GM21717 (cell line): ENCODE data around the gene EYA3.

Experiments
- ATAC-seq: cut with Tn5 transposase; IDR thresholded peaks from one replicate; pipeline ENCODE4 v1.9.1; 2021; ENCODE audit warnings: mild to moderate bottlenecking, moderate library complexity; ENCODE audit not compliant: unreplicated experiment

Gene EYA3

DNA sequence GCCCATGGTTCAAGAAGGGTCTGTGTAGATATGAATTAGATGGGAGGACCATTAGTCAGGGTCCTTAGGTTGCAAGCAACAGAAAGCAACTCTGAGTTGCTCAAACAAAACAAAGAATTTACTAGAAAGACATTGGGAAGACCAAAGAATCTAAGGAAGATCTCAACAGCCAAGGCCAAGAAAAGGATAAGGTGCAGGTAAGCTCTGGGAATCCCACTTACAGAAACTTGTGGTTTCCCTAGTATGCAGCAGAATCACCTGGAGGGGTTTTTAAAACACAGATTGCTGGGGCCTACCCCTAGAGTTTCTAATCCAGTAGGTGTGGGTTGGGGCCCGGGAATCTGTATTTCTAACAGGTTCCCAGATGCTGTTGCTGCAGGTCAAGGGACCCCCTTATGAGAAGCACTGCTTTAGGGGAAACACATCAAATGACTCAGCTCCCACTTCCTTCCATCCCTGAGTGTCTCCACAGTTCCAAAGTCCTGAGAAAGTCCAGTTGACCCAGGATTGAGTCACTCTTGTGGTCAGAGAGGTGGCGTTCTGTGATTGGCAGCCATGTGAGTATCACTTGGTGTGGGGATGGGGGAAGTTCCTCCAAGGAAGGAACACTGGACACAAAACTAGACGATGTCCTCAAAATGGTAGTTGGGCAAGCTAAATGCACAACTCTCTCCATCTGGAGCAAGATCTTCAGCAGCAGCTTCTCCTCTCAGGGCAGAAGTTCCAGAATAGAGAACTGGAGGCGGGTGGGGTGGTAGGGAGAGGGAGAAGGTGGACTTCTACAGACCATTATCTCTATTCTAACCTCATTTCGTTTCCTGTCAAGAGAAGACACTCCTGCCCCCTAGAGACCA is 24.2 kb upstream of the EYA3 start:
- no peak for ATAC-seq

DNA sequence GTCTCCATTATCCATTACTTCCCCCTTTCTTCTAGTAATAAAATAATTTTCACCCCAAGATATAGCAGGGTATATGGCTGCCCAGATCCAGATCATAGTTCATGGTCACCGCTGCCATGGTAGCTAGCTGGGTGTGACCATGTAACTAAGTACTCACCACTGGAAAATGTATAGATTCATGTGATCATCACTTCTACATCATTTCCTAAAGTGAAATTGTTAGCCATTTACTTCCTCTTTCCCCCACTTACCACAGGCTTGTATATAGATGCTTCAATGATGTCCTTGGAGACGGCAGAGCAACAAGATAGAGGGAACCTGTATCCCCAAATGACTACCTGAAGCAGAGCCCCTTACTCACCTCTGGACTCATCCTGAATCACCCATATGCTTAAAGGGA is 22.7 kb upstream of the EYA3 start:
- no peak for ATAC-seq

DNA sequence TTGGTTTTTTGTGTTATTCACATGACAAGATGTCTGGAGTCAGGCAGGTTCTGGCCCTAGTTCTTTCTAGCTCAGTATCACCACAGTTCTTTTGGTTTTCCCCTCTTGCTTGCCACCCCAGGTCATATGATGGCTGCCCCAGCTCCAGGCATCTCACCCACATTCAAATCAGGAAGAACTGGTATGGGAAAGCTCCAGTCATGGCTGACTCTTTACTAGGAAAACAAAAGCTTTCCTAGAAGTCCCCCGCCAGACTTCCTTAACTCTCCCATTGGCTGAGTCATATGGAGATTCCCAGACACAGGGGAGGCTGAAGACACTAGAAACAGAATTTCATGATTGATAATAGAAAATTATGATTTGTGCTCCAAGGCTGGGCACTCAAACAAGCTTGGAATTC is 22.1 kb upstream of the EYA3 start:
- no peak for ATAC-seq

DNA sequence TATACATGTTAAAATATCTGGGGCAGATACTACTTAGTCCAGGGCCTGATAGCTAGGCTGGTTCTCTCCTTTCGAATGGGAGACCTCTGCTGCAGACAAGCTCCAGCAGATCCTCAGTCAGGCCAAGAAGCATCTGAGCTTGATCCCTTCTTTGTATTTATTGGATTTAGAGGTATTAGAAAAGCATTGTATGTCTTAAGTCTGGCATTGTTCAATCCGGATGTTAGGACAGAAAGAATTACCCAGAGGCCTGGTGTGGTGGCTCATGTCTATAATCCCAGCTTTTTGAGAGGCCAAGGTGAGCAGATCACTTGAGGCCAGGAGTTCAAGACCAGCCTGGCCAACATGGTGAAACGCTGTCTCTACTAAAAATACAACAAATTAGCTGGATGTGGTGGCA is 21.2 kb upstream of the EYA3 start:
- no peak for ATAC-seq

DNA sequence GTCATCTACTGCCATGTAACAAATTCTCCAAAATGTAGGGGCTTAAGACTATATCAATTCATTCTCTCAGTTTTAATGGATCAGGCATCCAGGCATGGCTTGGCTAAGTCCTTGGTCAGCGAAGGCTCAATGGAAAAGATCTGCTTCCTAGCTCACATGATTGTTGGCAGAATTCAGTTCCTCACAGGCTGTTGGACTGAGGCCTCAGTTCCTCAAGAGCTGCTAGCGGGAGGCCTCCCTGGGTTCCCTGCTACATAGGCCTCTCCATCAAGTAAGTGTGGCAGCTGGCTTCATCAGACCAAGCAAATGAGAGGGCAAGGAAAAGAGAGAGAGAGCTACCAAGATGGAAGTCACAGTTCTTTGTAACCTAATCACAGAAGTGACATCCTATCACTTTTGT is 19.6 kb upstream of the EYA3 start:
- no peak for ATAC-seq

DNA sequence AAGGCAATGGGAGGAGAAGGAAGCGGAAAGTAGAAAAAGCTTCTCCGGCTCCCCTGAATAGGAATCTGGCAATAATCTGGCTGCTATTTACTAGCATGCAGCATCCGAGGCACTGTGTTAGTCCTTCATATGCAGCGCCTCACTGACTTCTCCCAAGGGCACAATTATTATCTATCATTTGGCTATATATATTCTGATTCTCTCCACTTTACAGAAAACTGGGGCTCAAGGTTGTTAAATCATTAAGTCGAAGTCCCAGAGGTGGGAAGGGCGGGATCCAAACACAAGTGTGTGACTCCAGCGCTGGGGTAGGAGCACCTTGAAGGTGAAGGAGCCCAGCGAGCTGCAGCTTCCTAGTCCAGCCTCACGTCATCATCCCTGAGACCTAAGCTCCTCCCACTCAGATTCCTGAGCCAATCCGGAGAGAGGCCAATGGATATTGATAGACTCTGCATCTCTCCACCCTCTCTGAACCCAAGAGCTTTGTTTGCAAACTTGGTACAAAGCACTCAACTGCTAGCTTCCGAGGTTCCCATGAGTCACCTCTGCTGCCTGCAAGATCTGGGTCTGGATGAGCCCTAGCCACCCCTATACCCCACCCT is 16.6 kb upstream of the EYA3 start:
- ATAC-seq = no peak

DNA sequence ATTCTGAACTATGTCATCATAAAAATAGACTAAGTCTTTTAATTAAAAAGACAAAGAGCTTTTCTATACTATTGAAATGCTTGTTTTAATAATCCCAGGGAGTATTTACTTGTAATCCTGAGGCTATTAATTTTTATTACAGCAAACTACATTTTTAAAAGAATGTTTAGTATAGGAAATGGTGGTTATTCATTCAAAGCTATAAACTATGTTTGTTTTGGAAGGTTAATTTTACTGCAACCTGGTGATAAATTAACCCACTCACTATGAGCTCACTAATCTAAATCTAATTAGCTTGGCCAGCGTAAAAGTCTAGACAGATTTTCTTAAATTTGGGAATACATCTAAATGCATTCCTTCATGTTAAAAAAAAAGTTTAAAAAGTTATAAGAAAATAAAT is 13.8 kb upstream of the EYA3 start:
- no peak for ATAC-seq

DNA sequence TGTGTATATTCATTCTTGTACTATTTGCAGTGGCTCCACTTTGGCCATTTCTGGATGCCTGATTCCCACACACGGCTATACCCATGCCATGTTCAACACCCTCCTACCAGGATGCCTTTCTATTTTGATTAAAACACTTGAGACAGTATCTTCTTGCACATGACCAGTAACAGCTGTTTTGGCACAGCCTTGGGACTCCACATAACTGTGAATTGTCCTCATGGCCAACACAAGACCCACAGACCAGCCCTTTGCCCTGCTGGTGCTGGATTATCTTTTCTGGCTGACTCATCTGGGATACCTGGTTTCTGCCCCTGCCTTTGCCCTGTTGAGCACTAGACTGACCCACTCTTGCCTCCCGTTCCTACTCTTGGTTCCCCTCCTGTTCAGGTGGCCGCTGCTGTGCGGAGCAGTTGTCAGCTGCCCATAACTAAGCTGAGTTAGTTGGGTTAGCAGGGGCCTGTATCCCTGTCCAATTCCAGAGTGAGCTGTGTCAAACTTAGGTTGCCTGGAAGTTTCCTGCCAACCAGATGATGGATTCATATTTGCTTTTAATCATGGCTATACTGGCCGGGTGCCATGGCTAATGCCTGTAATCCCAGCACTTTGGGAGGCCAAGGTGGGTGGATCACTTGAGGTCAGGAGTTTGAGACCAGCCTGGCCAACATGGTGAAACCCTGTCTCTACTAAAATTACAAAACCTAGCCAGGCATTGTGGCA is 10.8 kb upstream of the EYA3 start:
- no peak for ATAC-seq

DNA sequence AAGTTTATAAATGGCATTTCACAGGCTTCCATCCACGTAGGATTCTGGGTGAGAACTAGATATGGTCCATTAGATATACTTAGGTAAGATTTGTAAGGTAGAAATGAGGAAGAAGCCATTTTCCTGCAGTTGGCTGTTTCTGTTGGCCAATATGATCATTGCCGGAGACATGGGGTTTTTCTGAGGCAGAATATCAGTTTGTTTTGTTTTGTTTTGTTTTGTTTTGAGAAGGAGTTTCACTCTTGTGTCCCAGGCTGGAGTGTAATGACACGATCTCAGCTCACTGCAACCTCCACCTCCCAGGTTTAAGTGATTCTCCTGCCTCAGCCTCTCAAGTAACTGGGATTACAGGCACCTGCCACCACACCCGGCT is 8.7 kb upstream of the EYA3 start:
- ATAC-seq = no peak

DNA sequence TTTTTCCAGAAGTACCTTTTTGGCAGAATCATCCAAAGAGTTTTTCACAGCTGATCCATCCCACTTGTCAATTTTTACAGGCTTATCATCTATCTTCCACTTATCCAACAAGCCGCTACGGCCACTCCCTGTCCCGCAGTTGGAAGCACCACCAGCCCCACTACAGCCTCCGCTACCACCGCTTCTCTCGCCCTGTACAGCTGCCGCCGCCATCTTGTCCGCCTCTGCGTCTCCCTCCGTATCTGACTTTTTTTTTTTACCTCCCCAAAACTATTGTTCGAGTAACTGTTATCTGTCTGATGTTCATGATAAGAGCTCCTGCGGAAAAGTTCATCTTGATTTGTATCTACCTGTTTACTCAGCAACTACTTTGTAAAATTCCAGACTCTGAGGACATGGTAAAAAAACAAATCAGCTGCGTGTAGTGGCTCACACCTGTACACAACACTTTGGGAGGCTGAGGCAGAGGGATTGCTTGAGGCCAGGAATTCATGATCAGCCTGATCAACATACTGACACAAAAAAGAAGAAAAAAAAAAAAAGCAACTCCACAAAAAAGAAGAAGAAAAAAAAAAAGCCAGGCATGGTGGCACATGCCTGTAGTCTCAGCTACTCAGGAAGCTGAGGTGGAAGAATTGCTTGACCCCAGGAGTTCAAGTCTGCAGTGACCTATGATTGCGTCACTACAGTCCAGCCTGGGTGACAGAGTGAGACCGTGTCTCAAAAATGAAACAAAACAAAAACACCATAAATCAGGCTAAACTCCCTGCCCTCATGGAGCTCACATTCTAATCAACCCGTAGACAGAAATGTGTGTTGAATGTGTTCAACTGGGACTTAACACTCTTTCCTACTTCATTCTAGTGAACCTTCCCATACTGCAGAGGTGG is 8.0 kb upstream of the EYA3 start:
- no peak for ATAC-seq

DNA sequence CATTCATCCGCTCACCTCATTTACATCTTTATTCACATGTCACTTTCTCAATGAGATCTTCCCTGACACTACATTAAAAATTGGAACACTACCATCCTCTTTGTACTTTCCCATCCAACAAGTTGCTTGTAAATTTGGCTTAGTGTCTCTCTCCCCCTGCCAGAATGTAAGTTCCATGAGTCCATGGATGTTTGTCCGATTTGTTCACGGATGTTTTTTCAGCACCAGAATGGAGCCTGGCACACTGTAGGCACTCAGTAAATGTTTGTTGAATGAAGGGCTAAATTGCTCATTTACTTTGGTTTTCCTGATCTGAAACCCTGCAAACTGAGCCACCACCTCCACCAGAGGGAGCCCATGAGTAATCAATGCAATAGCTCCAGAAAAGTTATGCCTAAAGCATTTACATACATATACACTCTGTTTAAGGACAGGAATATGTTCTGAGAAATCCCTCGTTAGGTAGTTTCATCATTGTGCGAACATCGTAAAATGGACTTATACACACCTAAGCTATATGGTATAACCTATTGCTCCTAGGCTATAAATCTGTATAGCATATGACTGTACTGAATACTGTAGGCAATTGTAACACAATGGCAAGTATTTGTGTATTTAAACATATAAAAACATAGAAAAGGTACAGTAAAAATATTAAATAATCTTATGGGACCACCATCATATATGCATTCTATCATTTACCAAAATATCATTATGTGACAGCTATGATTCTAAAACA is 2.8 kb upstream of the EYA3 start:
- no peak for ATAC-seq

DNA sequence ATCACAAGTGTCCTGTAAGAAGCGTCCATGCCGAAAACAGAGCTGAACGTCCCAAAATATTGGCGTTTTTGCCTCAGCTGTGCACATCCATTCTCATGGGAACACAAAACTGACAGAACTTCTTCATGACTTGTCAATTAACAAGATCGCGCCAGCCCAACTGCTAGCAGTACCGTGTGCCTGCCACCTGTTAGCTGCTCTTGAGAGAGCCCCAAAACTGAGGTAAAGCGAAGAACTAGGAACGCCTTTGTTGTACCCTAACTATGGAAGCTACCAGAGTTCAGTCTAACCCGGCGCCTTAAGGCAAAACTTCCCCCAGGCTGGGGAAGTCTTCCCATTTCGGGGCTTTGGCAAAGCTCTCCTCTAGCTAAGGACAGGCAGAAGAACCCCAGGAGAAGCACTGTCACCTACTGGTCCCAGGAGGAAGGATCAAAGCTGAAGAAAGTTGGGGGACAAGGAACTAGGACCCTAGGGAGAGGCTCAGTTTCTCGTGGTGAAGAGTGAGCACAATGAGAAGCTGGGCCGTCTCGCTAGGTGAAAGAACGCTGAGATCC is 719 bp downstream of the EYA3 start:
- no peak for ATAC-seq

DNA sequence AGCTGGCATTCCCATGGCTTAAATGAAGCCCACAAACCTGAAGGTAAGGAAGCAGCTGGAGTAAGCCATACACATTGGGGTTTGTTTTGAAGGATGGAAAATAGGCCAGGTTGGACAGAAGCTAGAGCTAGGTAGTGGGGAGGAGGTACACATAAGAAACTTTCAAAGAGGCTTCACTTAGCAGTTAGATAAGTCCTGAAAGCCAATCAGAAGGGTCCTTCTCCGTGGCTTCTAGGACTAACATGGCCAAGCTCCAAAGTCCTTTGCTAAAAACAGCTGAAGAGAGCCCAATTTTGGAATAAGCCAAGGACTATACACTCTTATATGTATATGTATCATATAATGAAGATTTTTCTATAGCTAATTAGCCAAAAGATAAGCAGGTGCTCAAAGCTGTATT is 1.8 kb downstream of the EYA3 start:
- ATAC-seq = no peak

DNA sequence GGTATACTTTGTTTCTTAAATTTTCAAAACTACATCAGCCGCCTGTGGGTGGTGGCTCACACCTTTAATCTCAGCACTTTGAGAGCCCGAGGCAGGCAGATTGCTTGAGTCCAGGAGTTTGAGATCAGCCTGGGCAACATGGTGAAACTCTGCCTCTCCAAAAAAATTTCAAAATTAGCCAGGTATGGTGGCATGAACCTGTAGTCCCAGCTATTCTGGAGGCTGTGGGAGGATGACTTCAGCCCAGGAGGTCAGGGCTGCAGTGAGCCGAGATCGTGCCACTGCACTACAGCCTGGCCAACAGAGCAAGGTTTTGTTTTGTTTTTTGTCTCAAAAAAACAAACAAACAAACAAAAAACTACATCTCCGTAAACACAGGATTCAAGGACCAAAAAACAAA is 3.3 kb downstream of the EYA3 start:
- no peak for ATAC-seq

DNA sequence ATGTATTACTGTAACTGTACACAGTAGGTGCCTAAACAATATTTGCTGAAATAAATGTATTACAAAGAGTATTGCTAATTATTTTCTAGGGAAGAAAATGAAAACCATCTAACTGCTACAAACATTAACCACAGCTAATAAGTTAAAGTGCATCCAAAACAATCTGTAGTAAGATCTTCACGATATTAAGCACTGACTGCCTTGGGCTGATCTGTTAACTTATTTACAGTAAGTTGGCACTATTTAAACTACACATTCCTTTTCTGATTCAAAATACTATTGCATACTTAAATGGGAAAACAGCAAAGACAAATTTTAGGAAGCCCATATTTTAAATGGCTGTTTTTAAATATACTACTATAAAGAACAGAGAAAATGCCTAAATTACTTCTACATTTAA is 4.5 kb downstream of the EYA3 start:
- no peak for ATAC-seq

DNA sequence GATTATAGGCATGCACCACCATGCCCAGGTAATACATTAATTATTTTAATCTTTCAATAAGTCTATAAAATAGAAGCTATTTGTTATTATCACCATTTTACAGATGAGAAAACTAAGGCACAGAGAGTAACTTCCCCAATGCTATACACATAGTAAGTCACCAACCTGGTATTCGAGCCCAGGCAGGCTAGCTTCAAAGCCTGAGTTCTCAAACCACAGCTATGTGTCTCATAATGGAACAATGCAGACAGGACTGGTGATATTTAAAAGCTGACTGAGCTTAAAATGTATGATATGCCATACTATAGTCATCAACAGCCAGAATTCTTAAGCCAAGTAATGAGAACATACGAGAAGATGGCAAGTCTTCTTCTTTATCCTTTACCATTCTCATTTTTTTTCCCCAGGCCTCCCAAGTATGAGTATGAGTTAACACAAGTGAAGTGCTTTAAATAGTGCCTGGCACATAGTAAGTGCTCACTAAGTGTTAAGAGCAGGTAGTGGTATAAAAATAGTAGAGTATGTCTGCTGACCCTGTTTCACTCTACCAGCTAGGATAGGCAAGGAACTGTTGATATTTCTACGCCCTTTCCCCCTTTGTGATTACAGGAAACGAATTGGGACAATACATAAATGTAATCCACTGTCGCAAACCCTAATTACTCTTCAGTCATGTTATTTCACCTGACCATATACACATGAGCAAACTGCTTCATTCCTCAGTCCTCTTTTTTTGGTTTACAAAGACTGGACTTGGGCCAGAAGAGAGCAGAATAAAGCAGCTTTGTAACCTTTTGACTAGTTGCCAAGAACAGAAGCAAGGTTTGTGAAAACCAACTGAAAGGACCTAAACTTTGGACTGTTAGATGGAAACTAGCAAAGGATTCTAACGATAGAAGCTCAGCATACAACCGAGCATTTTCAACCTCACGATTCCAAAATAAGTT is 9.5 kb downstream of the EYA3 start:
- no peak for ATAC-seq

DNA sequence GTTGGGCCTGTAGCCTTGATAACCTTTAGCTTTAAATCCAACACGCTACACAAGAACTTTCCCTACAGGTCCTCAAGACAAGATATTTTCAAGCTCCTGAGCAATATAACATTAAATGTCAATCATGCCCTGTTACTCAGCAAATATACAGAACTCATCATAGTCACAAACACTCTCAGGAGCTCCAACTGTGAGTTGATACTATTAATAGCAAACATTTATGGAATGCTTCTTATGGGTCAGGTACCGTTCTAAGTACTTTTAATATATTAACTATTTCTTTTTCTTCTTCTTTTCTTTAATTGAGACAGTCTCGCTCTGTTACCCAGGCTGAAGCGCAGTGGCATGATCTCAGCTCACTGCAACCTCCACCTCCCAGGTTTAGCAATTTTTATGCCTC is 10.1 kb downstream of the EYA3 start:
- no peak for ATAC-seq

DNA sequence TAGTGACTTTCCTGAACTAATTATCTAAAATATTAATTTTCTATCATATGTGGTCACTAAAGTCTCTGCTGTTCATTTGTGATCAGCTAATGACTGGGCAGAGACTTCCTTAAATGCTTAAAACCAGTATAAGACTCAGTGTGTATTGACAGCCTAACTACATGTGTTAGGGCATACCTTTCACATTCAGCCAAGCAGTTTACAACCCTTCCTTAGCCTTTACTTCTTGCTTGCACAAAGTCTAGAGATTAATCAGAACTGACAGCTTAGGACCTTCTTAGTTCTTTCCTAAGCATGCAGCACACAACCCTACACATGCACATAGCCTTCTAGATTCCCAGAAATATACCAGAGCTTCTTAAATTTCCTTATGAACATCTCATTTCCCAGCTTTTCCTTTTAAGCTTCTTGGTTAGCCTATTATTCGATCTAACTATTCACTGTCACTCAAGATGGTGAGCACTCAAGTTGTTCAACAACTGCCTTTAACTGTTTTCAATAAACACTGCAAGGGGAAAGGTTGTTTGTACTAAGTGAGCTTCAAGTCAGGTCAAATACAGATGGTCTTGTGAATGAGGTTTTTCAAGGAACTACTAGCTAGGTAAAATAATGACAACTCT is 13.4 kb downstream of the EYA3 start:
- no peak for ATAC-seq

DNA sequence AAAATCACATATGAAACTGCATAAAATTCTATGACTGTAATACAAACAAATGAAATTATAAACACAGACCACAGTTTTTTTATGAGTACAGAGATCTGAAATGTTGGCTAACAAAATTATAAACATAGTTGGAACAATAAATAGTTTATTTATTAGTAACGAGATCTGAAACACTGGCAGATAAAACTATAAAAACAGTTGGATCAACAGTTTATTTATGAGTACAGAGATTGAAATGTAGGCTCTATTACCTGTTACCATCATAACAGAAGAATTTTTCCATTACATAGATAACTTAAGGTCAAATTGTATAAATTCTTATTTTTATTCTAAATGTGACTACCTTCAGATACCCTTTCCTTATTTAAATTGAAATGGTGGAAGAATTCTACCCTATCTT is 14.5 kb downstream of the EYA3 start:
- ATAC-seq = no peak
